GM13977 (cell line): ENCODE data around the gene C3.
A peak's percentile ranks its signal among the peaks of the same experiment; 100 is the strongest.

ENCODE experiments used
- DNase-seq: peaks from one replicate; pipeline ENCODE4 v3.0.0; 2012; ENCODE audit warnings: low spot score
- in situ Hi-C: fragments of 300-500 bp; cut with MboI; formaldehyde crosslinking; loops from one replicate; pipeline ENCODE4 v1.12.0; 2022; ENCODE audit warnings: low sequenced_read_pairs, low pct_unique_long_range_greater_than_20kb, mixed read lengths, inconsistent platforms; ENCODE audit not compliant: unreplicated experiment
- TF ChIP-seq, protein P1 (sequence below): IDR thresholded peaks from 2 replicates; pipeline ENCODE4 v1.5.1; 2012; ENCODE audit warnings: mild to moderate bottlenecking, control low read depth; ENCODE audit not compliant: insufficient read depth; ENCODE audit errors: extremely low read depth, missing control alignments

Gene C3

GRCh38 chr19:6739883-6740588 lies 19.6 kb upstream of the C3 start:
- DNase-seq: peak; percentile 75
- TF ChIP-seq, protein P1, sequence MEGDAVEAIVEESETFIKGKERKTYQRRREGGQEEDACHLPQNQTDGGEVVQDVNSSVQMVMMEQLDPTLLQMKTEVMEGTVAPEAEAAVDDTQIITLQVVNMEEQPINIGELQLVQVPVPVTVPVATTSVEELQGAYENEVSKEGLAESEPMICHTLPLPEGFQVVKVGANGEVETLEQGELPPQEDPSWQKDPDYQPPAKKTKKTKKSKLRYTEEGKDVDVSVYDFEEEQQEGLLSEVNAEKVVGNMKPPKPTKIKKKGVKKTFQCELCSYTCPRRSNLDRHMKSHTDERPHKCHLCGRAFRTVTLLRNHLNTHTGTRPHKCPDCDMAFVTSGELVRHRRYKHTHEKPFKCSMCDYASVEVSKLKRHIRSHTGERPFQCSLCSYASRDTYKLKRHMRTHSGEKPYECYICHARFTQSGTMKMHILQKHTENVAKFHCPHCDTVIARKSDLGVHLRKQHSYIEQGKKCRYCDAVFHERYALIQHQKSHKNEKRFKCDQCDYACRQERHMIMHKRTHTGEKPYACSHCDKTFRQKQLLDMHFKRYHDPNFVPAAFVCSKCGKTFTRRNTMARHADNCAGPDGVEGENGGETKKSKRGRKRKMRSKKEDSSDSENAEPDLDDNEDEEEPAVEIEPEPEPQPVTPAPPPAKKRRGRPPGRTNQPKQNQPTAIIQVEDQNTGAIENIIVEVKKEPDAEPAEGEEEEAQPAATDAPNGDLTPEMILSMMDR: no peak
- in situ Hi-C loops: loop anchor here (10.0 kb wide), 2 partner anchors 125 to 215 kb away; no protein-coding TSS in a partner anchor

DNA sequence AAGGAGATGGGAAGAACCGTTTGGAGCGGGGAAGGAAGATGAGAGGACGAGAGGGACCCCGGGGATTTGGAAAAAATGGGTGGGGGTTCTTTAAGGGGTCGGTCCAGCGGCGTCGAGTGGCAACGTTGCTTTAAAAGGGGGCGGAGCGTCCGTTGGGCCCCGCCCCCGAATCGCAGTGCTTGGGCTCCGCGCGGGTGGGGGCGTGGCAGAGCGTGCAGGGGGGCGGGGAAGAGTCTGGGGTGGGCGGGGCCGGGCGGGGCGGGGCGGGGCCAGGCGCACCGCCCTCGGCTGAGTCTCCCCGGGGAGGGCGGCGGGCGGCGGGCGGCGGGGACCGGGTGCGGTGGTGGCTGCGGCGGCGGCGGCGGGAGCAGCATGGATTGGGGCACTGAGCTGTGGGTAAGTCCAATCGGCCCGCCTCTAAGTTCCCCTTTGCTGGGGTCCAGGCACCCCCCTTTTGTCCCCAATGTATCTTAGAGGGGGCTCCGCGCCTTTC lies 19.0 kb upstream of the C3 start, which contains the start of gene TRIP10:
TRIP10 (plus strand) TSS at position 291 of the 493 bp plus-strand sequence; CDS start at position 373, 82 bp downstream.
- DNase-seq: peak; percentile 98
- in situ Hi-C loops: loop anchor here (10.0 kb wide), 1 partner anchor 215 kb away; no protein-coding TSS in a partner anchor
- TF ChIP-seq, protein P1: no peak

DNA sequence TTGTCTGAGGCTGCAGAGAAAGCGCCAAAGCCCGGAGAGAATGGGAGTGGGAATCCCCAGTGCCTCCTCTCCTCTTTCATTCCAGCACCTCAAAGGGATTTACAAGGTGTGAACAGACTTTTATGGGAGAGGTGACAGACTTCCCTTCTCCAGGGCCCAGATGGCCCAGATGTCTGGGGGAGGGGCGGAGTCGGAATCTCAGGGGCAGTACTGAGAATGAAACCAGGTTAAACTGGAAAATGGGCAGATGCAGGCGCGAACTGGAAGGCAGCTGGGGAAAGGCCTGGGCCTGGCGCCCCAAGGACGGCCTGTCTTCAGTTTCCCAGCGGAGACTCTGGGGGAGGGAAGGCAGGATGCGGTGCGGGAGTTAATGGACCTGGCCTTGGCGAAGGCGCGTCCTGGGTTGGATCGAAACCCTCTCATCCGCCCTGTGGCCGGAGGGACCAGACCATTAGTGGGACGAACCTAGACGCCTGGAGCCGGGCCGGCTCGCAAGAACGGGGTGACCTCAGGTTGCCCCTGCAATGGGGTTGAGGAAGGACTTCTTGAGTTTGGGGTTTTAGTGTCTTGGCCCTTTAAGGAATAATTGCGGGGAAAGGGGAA lies 18.4 kb upstream of the C3 start:
- in situ Hi-C loops: loop anchor here (10.0 kb wide), 1 partner anchor 214 kb away; no protein-coding TSS in a partner anchor
- TF ChIP-seq, protein P1: no peak
- no peak for DNase-seq

DNA sequence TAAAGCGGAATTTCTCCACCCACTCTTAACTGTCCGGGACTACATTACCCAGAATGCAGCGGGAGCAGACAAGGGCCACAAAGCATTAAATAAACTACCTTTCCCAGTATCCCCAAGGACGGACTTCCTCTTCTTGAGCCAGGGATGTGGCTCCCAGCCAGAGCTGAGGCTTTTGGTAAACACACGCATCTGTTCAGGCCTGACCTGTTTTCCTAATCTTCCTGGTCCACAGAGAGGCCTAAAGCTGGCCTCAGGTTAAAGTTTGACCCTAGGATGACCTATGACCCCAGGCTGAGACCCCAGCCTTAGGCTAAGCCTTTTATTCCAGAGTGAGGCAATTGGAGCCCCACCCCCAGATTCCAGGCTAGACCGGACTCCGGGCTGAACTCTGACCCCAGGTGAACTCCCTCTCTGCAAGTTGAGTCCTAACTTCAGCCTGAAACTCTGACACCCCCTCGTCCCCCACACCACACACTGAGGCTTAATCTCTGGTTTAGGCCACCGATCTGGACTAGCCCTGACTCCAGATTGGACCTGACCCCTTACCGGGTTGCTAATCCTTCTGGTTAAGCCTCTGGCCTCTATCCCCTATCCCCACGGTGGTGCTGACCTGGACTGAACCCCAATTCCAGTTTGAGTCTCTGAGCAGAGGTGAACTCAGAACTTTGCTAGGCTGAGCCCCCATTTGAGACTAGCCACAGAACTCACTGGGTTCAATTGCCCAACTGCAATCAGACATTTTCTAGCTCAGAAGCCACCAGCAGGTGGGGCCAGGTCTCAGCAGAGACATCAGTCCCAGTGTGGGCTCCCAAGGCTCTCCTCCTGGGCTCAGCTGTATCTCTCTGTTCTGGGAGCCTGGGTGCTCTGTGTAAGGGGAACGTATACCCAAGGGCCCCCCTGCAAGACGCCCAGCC lies 17.7 kb upstream of the C3 start:
- TF ChIP-seq, protein P1: peak; percentile 86
- DNase-seq: peak; percentile 82
- in situ Hi-C loops: loop anchor here (10.0 kb wide), 1 partner anchor 213 kb away; no protein-coding TSS in a partner anchor

GRCh38 chr19:6737284-6737872 lies 16.9 kb upstream of the C3 start, which contains the start of gene GPR108:
Gene GPR108 (minus strand): TSS chr19:6737580. CDS start chr19:6737576, 4 bp downstream.
- peak; percentile 99 for DNase-seq
- in situ Hi-C loops: loop anchor here (10.0 kb wide), 1 partner anchor 213 kb away; no protein-coding TSS in a partner anchor
- TF ChIP-seq, protein P1: no peak
